Measurements from ENCODE around the gene GTF2H4.

DNA sequence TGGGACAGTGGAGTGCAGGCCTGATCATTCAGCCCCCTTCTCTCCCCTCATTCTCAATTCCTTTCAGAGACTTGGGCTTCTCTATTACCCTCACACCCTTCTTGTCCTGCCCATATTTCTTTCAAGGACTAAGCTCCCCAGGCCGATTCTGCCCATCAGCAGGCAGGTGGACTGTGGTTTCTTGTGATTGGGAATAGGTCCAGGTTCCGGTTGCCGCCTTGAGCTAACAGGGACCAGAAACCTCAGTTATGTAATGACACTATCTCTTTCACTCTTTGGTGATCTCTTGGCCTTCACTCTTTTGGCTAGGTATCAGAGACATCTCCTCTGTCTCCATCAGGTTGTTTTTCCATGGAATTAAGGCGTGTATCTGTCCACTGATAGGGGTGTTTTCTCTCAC lies 39.2 kb downstream of the GTF2H4 start:
- TF ChIP-seq, protein P1, sequence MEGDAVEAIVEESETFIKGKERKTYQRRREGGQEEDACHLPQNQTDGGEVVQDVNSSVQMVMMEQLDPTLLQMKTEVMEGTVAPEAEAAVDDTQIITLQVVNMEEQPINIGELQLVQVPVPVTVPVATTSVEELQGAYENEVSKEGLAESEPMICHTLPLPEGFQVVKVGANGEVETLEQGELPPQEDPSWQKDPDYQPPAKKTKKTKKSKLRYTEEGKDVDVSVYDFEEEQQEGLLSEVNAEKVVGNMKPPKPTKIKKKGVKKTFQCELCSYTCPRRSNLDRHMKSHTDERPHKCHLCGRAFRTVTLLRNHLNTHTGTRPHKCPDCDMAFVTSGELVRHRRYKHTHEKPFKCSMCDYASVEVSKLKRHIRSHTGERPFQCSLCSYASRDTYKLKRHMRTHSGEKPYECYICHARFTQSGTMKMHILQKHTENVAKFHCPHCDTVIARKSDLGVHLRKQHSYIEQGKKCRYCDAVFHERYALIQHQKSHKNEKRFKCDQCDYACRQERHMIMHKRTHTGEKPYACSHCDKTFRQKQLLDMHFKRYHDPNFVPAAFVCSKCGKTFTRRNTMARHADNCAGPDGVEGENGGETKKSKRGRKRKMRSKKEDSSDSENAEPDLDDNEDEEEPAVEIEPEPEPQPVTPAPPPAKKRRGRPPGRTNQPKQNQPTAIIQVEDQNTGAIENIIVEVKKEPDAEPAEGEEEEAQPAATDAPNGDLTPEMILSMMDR (IDR thresholded peaks at IDR 0.05; ENCODE audit: insufficient read depth, low read length, poor library complexity, severe bottlenecking), result no peak
- no peak for TF ChIP-seq EZH2phosphoT487 (conservative IDR thresholded peaks at IDR 0.05; ENCODE audit: low read length)

All from SU-DHL-6 (cell line).